HG02884 (cell line): ENCODE measurements around the gene PVALB.

ENCODE experiments used
- ATAC-seq: cut with Tn5 transposase; IDR thresholded peaks from one replicate; pipeline ENCODE4 v1.9.1; 2021; ENCODE audit warnings: mild to moderate bottlenecking, moderate library complexity; ENCODE audit not compliant: unreplicated experiment

The PVALB gene

DNA sequence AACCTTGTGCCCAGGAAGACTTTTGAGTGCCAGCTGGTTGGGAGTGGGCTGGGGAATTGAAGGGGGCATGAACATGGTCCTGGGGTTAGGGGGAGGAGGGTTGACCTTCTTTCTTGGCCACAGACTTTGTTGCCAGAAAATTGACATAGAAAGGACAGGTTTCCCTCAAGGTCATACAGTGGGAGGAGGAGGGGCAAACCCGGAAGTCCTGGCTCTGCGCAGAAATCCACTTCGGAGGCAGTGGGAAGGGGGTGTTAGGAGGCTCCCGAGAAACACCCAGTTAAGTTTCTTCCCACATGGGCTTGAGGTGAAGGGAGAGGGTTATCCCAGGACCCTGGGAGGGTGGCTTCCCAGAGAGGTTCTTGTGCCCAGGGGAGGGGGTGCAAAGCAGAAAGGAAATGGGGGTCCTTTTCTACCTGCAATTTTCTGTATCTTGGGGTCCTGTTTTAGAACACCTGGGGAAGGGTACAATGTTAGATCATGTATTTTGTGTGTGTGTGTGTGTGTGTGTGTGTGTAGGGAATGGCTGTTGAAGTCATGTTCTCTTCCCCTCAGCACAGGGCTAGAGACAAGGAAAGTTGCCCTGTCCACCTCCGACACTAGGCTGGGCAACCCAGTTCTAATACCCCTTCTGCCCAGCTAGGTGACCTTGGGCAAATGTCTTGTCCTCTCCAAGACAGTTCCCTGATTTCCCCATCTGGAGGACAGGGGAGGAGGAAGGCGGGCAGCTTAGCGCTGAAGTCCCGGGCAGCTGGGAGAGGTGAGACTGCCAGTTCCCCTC lies 1.1 kb downstream of the PVALB start:
- ATAC-seq, result no peak

- no peak for ATAC-seq
These were observed 2.0 kb downstream of the PVALB start for GRCh38 chr22:36814801-36815200.

- no peak for ATAC-seq
These were observed 5.6 kb downstream of the PVALB start for GRCh38 chr22:36811094-36811800.

DNA sequence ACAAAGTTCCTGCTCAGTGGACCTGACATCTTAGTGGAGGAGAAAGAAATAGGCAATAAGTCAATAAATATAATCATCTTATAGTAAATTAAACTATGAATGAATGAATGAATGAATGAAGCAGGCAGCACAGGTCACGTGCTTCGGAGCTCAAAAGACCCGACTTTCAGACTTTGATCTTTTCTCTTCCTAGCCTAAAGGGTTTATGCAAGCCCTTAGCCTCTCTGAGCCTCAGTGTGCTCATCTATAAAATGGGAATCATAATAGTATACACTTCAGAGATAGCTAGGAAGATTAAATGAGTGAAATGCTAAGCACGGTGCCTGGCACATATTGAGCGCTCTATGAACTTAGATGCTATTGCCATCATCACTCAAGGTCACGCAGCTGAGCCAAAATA lies 7.5 kb downstream of the PVALB start:
- no peak for ATAC-seq

DNA sequence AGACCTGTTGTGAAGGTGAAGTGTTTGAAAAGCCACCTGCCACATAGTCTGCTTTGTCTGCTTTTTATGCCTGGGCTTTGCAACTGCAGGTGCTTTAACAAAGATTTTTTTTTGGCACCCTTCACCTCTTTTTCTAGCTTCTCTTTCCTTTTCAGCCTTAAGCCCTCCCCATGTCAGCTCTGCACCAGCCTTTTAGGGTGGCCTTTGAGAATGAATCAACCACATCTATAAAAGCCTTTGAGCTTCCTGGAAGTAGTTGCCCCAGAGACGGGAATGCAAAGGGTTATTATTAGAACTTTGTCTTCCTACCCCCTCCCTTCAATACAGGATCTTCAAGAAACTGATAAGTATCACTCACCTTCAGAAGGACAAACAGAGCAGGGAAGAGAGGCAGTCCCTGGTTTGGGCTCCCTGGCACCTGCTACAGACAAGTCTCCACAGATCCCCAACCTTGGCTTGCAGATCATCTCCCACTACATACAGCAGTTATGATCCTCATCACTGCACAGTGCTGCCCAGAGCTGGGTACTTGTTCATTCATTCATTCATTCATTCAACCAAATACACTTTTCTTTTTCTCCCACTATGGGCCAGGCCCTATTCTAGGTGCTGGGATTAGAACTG lies 8.0 kb downstream of the PVALB start:
- ATAC-seq, result no peak

GRCh38 chr22:36807627-36808026 lies 9.2 kb downstream of the PVALB start:
- no peak for ATAC-seq

GRCh38 chr22:36806835-36807234 lies 10.0 kb downstream of the PVALB start:
- no peak for ATAC-seq

GRCh38 chr22:36803358-36803757 lies 13.5 kb downstream of the PVALB start:
- no peak for ATAC-seq

DNA sequence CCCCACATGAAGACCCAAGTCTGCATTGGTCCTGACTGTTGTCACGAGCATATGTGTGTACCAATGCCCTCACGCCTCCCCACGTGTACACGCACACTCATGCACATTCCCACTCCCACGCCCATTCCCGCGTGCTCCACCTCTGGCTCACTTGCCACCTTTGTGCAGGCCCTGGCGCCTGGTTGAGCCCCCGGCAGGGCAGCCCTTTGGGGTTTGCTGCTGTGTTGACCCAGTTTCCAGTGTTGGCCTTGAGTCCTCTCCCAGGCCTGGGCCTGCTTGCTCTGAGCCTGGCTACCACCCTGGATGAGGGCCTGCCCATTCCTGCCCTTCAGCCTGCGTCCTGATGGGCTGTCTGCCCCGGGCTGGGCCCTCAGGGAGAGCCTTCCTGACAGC lies 18.2 kb downstream of the PVALB start:
- ATAC-seq, result no peak

DNA sequence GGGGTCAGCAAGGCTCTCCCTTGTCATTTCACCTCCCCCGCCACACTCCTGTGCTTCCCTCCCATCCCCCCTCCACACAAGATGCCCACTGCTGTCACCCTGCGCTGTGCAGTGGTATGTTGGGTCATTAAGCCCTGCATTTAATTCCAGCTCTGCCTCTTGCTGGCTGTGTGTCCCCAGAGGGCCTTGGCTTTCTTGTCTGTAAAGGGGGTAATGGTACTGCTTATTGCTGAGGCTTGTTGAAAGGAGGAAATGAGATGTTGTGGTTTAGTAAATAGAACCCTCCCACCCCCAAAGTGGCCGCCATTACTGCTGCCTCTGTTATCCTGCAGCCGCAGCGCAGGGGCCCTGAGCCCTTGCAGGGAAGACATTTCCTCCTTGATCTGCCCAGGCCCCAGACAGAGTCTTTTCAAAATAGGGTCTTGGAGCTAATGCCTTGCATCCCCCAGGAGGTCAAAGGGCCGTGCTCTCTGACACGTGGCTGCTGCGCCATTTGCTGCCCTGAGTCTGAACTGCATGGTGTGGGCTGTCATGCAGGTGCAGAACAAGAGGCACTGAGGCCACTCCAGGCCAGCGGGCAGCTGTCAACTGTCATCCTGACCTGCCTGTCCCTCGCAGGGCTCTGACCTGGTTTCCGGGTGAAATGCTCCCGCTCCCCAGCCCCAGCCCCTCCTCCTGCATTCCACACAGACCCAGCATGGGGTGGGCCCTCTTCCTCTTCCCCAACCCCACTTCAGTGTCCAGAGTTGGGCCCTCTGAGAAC lies 18.7 kb downstream of the PVALB start:
- no peak for ATAC-seq

GRCh38 chr22:36797374-36797773 lies 19.5 kb downstream of the PVALB start:
- no peak for ATAC-seq

- ATAC-seq, result no peak
These were observed 20.2 kb downstream of the PVALB start for GRCh38 chr22:36796552-36797175.

DNA sequence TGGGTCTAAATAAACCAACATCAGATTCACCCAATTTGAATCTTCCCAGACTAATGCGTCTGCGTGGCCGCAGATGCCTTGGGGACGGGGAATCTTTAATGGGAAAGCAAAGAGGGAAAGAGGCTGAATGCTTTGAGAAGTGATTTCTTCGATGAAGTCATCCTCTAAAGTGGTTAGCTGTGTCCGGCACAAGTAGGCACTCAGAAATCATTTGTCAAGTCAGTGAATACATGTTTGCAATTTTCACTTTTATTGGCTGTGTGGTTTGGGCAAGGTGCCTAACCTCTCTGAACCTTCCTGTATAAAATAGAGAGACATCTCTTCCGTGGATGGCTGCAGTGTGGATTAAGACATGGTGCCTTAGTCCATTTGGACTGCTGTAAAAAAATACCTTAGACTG lies 21.2 kb downstream of the PVALB start:
- no peak for ATAC-seq

GRCh38 chr22:36790648-36791047 lies 26.2 kb downstream of the PVALB start:
- ATAC-seq, result no peak

GRCh38 chr22:36787204-36787988 lies 29.4 kb downstream of the PVALB start:
- ATAC-seq, result no peak

- no peak for ATAC-seq
These were observed 33.1 kb downstream of the PVALB start for GRCh38 chr22:36783743-36784142.

- ATAC-seq, result no peak
These were observed 34.9 kb downstream of the PVALB start for GRCh38 chr22:36781656-36782627.

GRCh38 chr22:36778020-36778419 lies 38.8 kb downstream of the PVALB start:
- ATAC-seq, result no peak

GRCh38 chr22:36776722-36777121 lies 40.1 kb downstream of the PVALB start:
- no peak for ATAC-seq
